GM12878 (cell line): ENCODE data around the gene OR1I1. TPM values are rescaled to one million over a fixed set of nuclear protein-coding genes. Genes with fewer than 3 reads are reported as not detected.

Experiments used
- ATAC-seq: fragments of 200-7000 bp; cut with Tn5 transposase; 3 replicates; pipeline ENCODE4 v1.9.1; 2020; ENCODE audit warnings: mild to moderate bottlenecking, moderate library complexity
- BruUV-seq: library from RNA; stranded (reverse); fragments of 400-500 nt; replicated peaks from 2 replicates; lab custom pipeline; 2021; lab: Mats Ljungman, UMichigan
- CTCF ChIA-PET: fragments of 300-600 bp; sonication (Branson Sonifier 250); formaldehyde crosslinking; extraction: SDS; loops from one replicate; lab custom pipeline; 2021; ENCODE audit warnings: inconsistent platforms; lab: Yijun Ruan, JAX
- POLR2A ChIA-PET: fragments of 350-600 bp; formaldehyde crosslinking; extraction: SDS; loops from one replicate; lab custom pipeline; 2021; ENCODE audit warnings: inconsistent platforms; lab: Charles Lee
- RAD21 ChIA-PET: fragments of 300-600 bp; sonication (Branson Sonifier 250); formaldehyde crosslinking; loops from one replicate; lab custom pipeline; 2023; ENCODE audit warnings: antibody characterized with exemption; ENCODE audit not compliant: unreplicated experiment; lab: Charles Lee
- SMC1A ChIA-PET: fragments of 300-600 bp; sonication (Branson Sonifier 250); formaldehyde crosslinking; loops from one replicate; lab custom pipeline; 2023; ENCODE audit not compliant: unreplicated experiment, uncharacterized antibody; lab: Charles Lee
- DNase-seq: peaks from one replicate; pipeline ENCODE4 v3.0.0-alpha.2; 2011; ENCODE audit warnings: low read depth, low spot score
- FAIRE-seq: peaks from 3 replicates; lab custom pipeline; 2011; peaks lifted over from hg19 to GRCh38; lab: Jason Lieb, UNC
- H2AFZ ChIP-seq: 2 replicates; pipeline ENCODE4 v1.6.0; 2011; ENCODE audit warnings: low read depth, low read length, control low read depth; ENCODE audit not compliant: control insufficient read depth
- H3K27ac ChIP-seq: 2 replicates; pipeline ENCODE4 v1.5.1; 2011; ENCODE audit warnings: control low read depth; ENCODE audit not compliant: control insufficient read depth, insufficient read depth
- H3K27me3 ChIP-seq, 2 experiments: replicated peaks in 1 of 2; 2 replicates each; pipeline versions ENCODE4 v1.6.0 to v1.6.1; 2011; ENCODE audit warnings: low read length in 1 of 2; ENCODE audit not compliant: control insufficient read depth in 2 of 2, insufficient read depth in 2 of 2
- H3K36me3 ChIP-seq, 2 experiments: 2 replicates each; pipeline ENCODE4 v1.5.1; 2011; ENCODE audit warnings: low read length in 1 of 2; ENCODE audit not compliant: control insufficient read depth in 2 of 2, insufficient read depth in 2 of 2
- H3K4me1 ChIP-seq: 2 replicates; pipeline ENCODE4 v1.6.1; 2011; ENCODE audit warnings: mild to moderate bottlenecking, low read length, moderate library complexity, mixed read lengths; ENCODE audit not compliant: control insufficient read depth, insufficient read depth
- H3K4me2 ChIP-seq: 2 replicates; pipeline ENCODE4 v1.6.0; 2011; ENCODE audit warnings: control low read depth; ENCODE audit not compliant: control insufficient read depth, insufficient read depth
- H3K4me3 ChIP-seq: fragments of 200-600 bp; sonication (generic); 2 replicates; pipeline ENCODE4 v1.5.1; 2016
- H3K79me2 ChIP-seq: 2 replicates; pipeline ENCODE4 v1.6.0; 2011; ENCODE audit warnings: low read length; ENCODE audit not compliant: control insufficient read depth, insufficient read depth
- H3K9ac ChIP-seq: 2 replicates; pipeline ENCODE4 v1.8.0; 2011; ENCODE audit warnings: low read length, control low read depth, mixed read lengths; ENCODE audit not compliant: control insufficient read depth, insufficient read depth
- H3K9me3 ChIP-seq: replicated peaks from 3 replicates; pipeline ENCODE4 v1.5.1; 2011; ENCODE audit warnings: mild to moderate bottlenecking, low read length; ENCODE audit not compliant: control insufficient read depth, insufficient read depth
- H4K20me1 ChIP-seq: 2 replicates; pipeline ENCODE4 v1.6.0; 2011; ENCODE audit not compliant: control insufficient read depth, insufficient read depth
- BMI1 ChIP-seq: fragments of 450-650 bp; IDR thresholded peaks from 2 replicates; pipeline ENCODE4 v1.6.1; 2016; ENCODE audit warnings: mild to moderate bottlenecking, moderate library complexity, borderline replicate concordance
- ETV6 ChIP-seq, 2 experiments: fragments of 450-650 bp in 1 of 2; IDR thresholded peaks in 1 of 2; conservative IDR thresholded peaks in 1 of 2; 2 replicates each; pipeline ENCODE4 v1.6.1; 2014; ENCODE audit warnings: antibody characterized with exemption in 1 of 2, borderline replicate concordance in 1 of 2, low read depth in 1 of 2, mild to moderate bottlenecking in 1 of 2, moderate library complexity in 1 of 2
- JUND ChIP-seq: IDR thresholded peaks from 2 replicates; pipeline ENCODE4 v1.6.1; 2012; ENCODE audit warnings: low read depth, mild to moderate bottlenecking, low read length, improper control_type of control experiment, moderate library complexity
- MXI1 ChIP-seq: fragments of 150-350 bp; IDR thresholded peaks from 2 replicates; pipeline ENCODE4 v1.6.1; 2011; ENCODE audit warnings: low read depth, mild to moderate bottlenecking, inconsistent platforms, low read length, improper control_type of control experiment
- RBBP5 ChIP-seq: fragments of 200-600 bp; sonication (generic); conservative IDR thresholded peaks from 2 replicates; pipeline ENCODE4 v1.6.1; 2016
- RUNX3 ChIP-seq: IDR thresholded peaks from 2 replicates; pipeline ENCODE4 v1.6.1; 2012; ENCODE audit warnings: low read length, inconsistent platforms
- SP1 ChIP-seq: IDR thresholded peaks from one replicate; pipeline ENCODE4 v1.6.1; 2011; ENCODE audit warnings: low read depth, low read length
- YY1 ChIP-seq: IDR thresholded peaks from 2 replicates; pipeline ENCODE4 v1.6.1; 2011; ENCODE audit warnings: low read depth, mild to moderate bottlenecking, low read length
- WGBS: methylation state at CpG from one replicate; pipeline ENCODE4 v1.1.6; 2016; ENCODE audit warnings: low lambda C conversion rate; ENCODE audit not compliant: insufficient replicate concordance, insufficient coverage; ENCODE audit errors: missing lambda C conversion rate; 5-methylcytosine and 5-hydroxymethylcytosine counted together
- in situ Hi-C: fragments of 300-500 bp; cut with MboI; formaldehyde crosslinking; loops from 9 replicates; pipeline ENCODE4 v1.14.3; 2018; ENCODE audit warnings: mixed read lengths
- intact Hi-C: fragments of 100-400 bp; cut with micrococcal nuclease; formaldehyde crosslinking; loops from one replicate; pipeline ENCODE4 v1.14.2; 2022; ENCODE audit not compliant: unreplicated experiment
- polyA plus RNA-seq, 11 experiments: library from polyadenylated mRNA; depleted of rRNA in 4 of 11; unstranded in 6 of 11; stranded (reverse) in 5 of 11; fragments of >200 nt; fragmentation: Nextera tagmentation in 4 of 11; fragmentation: Illumina TruSeq in 1 of 11; extraction: Ambion mirVana in 4 of 11; extraction: Trizol in 1 of 11; gene quantifications; 1 replicate in 1 of 11; 2 replicates in 10 of 11; pipeline versions ENCODE4 v1.2.1 to v1.2.3, GENCODE V29; 2011 to 2016; ENCODE audit warnings: inconsistent platforms in 2 of 11, missing spikeins in 2 of 11, low read depth in 1 of 11
- total RNA-seq, 4 experiments: library from RNA; depleted of rRNA in 3 of 4; stranded (reverse); fragments of >200 nt in 3 of 4; fragmentation: Illumina TruSeq in 1 of 4; extraction: Trizol in 1 of 4; gene quantifications; 2 replicates each; pipeline versions ENCODE4 v1.2.1 to v1.2.3, GENCODE V29; 2013 to 2021
- TF ChIP-seq, protein P1 (sequence below): fragments of 450-650 bp; IDR thresholded peaks from 2 replicates; pipeline ENCODE4 v1.6.1; 2017; ENCODE audit warnings: mild to moderate bottlenecking
- TF ChIP-seq, protein P2 (sequence below): fragments of 450-650 bp; formaldehyde crosslinking; IDR thresholded peaks from 2 replicates; pipeline ENCODE4 v1.4.0; 2020; ENCODE audit warnings: mild to moderate bottlenecking, moderate library complexity
- TF ChIP-seq, protein P3 (sequence below): fragments of 450-650 bp; IDR thresholded peaks from 2 replicates; pipeline ENCODE4 v1.6.1; 2017; ENCODE audit warnings: low read depth, mild to moderate bottlenecking, moderate library complexity
- TF ChIP-seq, protein P4 (sequence below): fragments of 450-650 bp; IDR thresholded peaks from 2 replicates; pipeline ENCODE4 v1.6.1; 2017; ENCODE audit warnings: mild to moderate bottlenecking, moderate library complexity

OR1I1 gene
- total and polyA plus RNA-seq, 10 of the 15 experiments (the other 5 are each of a cell fraction or from before 2014, with no cell fraction given), result not detected

DNA sequence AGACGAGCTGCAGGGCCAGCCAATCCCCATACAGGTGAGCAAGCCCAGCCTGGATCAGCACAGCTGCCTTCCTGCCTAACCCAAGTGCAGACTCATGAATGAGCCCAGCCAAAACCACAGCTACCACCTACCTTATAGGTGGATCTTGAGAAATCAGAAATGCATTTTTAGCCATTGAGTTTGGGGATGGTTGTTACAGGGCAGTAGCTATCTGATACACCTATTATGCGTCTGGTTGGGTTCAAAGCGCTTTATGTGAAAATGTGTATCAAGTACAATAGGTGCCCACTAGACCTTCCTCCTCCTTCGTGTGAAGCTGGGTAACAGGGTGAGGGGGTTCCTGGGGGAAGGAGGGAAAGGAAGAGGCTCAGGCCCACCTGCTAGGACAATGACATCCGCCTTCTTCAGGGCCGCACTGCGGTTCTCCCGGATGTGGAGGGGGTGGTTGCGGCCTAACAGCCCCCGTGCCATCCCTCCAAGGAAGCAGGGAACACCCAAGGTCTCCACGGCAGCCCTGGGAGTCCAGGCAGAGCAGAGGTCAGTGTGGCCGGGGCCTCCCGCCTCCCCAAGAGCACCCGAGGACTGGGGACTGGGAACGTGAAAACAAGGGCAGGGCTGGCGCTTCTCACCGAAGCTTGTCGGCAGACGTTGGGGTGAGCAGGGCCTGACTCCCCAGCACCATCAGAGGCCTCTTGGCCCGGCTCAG, 36.9 kb downstream of the OR1I1 start:
- ATAC-seq (no peak), DNase-seq (no peak), FAIRE-seq (no peak)
- Histone ChIP-seq H3K27me3 (no peaks in the 10 kb centered on the region), H2AFZ (no peak overlapping the region), H3K4me3 (no peak overlapping the region), H3K36me3 (peaks cover 5 to 11% of the 10 kb centered on the region in 2 experiments; a peak in 3 of 4 replicates), H3K79me2 (peaks cover 1% of the 10 kb centered on the region; the same call in 1 of the 2 replicates), H3K9ac (no peak overlapping the region), H3K9me3 (no peaks in the 10 kb centered on the region), H4K20me1 (no peaks in the 10 kb centered on the region), H3K4me2 (no peak overlapping the region), H3K4me1 (peaks cover 3% of the 10 kb centered on the region), H3K27ac (no peak overlapping the region)
- BruUV-seq, result no TSS peak
- intact Hi-C loops, result no loop called here
- ChIA-PET RAD21 (no interaction called here), SMC1A (no interaction called here), POLR2A (no interaction called here), CTCF (no interaction called here)
- 92% methylated on average over 20 of the region's 20 CpGs for WGBS
- in situ Hi-C loops, result no loop called here
- TF ChIP-seq MXI1 (no peak), RBBP5 (no peak), ETV6 (conservative IDR thresholded peaks at IDR 0.05 in 1 of 2, IDR thresholded peaks at IDR 0.05 in 1 of 2; ENCODE audit: borderline replicate concordance in 1 of 2, low read depth in 1 of 2) (no peak), SP1 (no peak), RUNX3 (no peak), YY1 (no peak), BMI1 (no peak), JUND (no peak)
- TF ChIP-seq, protein P1, sequence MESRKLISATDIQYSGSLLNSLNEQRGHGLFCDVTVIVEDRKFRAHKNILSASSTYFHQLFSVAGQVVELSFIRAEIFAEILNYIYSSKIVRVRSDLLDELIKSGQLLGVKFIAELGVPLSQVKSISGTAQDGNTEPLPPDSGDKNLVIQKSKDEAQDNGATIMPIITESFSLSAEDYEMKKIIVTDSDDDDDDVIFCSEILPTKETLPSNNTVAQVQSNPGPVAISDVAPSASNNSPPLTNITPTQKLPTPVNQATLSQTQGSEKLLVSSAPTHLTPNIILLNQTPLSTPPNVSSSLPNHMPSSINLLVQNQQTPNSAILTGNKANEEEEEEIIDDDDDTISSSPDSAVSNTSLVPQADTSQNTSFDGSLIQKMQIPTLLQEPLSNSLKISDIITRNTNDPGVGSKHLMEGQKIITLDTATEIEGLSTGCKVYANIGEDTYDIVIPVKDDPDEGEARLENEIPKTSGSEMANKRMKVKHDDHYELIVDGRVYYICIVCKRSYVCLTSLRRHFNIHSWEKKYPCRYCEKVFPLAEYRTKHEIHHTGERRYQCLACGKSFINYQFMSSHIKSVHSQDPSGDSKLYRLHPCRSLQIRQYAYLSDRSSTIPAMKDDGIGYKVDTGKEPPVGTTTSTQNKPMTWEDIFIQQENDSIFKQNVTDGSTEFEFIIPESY, result no peak
- TF ChIP-seq, protein P2, sequence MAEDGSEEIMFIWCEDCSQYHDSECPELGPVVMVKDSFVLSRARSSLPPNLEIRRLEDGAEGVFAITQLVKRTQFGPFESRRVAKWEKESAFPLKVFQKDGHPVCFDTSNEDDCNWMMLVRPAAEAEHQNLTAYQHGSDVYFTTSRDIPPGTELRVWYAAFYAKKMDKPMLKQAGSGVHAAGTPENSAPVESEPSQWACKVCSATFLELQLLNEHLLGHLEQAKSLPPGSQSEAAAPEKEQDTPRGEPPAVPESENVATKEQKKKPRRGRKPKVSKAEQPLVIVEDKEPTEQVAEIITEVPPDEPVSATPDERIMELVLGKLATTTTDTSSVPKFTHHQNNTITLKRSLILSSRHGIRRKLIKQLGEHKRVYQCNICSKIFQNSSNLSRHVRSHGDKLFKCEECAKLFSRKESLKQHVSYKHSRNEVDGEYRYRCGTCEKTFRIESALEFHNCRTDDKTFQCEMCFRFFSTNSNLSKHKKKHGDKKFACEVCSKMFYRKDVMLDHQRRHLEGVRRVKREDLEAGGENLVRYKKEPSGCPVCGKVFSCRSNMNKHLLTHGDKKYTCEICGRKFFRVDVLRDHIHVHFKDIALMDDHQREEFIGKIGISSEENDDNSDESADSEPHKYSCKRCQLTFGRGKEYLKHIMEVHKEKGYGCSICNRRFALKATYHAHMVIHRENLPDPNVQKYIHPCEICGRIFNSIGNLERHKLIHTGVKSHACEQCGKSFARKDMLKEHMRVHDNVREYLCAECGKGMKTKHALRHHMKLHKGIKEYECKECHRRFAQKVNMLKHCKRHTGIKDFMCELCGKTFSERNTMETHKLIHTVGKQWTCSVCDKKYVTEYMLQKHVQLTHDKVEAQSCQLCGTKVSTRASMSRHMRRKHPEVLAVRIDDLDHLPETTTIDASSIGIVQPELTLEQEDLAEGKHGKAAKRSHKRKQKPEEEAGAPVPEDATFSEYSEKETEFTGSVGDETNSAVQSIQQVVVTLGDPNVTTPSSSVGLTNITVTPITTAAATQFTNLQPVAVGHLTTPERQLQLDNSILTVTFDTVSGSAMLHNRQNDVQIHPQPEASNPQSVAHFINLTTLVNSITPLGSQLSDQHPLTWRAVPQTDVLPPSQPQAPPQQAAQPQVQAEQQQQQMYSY (CRISPR knock-in tag), result no peak
- TF ChIP-seq, protein P3, sequence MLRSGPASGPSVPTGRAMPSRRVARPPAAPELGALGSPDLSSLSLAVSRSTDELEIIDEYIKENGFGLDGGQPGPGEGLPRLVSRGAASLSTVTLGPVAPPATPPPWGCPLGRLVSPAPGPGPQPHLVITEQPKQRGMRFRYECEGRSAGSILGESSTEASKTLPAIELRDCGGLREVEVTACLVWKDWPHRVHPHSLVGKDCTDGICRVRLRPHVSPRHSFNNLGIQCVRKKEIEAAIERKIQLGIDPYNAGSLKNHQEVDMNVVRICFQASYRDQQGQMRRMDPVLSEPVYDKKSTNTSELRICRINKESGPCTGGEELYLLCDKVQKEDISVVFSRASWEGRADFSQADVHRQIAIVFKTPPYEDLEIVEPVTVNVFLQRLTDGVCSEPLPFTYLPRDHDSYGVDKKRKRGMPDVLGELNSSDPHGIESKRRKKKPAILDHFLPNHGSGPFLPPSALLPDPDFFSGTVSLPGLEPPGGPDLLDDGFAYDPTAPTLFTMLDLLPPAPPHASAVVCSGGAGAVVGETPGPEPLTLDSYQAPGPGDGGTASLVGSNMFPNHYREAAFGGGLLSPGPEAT, result no peak
- TF ChIP-seq, protein P4, sequence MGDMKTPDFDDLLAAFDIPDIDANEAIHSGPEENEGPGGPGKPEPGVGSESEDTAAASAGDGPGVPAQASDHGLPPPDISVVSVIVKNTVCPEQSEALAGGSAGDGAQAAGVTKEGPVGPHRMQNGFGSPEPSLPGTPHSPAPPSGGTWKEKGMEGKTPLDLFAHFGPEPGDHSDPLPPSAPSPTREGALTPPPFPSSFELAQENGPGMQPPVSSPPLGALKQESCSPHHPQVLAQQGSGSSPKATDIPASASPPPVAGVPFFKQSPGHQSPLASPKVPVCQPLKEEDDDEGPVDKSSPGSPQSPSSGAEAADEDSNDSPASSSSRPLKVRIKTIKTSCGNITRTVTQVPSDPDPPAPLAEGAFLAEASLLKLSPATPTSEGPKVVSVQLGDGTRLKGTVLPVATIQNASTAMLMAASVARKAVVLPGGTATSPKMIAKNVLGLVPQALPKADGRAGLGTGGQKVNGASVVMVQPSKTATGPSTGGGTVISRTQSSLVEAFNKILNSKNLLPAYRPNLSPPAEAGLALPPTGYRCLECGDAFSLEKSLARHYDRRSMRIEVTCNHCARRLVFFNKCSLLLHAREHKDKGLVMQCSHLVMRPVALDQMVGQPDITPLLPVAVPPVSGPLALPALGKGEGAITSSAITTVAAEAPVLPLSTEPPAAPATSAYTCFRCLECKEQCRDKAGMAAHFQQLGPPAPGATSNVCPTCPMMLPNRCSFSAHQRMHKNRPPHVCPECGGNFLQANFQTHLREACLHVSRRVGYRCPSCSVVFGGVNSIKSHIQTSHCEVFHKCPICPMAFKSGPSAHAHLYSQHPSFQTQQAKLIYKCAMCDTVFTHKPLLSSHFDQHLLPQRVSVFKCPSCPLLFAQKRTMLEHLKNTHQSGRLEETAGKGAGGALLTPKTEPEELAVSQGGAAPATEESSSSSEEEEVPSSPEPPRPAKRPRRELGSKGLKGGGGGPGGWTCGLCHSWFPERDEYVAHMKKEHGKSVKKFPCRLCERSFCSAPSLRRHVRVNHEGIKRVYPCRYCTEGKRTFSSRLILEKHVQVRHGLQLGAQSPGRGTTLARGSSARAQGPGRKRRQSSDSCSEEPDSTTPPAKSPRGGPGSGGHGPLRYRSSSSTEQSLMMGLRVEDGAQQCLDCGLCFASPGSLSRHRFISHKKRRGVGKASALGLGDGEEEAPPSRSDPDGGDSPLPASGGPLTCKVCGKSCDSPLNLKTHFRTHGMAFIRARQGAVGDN, result no peak
